ENCODE data around the gene TMX4. TPM values are rescaled to one million over a fixed set of nuclear protein-coding genes. Genes with fewer than 3 reads are reported as not detected.
"Not testable (repeated sequence)": the region's sequence is repeated elsewhere in the genome, so short reads cannot be mapped to it uniquely, and the experiment has no call there.

Gene TMX4
- total RNA-seq, 1 experiment from 2014 or later = 7.1 TPM

DNA sequence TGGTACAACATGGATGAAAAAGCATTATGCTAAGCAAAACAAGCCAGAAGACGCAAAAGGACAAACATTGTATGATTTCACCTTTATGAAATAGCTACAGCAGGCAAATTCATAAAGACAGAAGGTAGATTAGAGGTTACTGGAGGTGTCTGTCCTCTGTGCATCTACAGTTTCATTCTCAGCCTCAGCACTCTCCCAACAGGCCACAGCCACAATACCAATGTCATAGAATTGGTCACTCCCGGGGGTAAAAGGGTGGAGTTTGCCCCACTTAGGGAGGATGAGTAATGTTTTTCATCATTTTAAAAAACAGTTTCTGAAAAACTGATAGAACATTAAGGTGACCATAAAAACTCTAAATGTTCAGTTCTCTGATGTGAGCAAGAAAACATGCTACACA, 17.2 kb upstream of the TMX4 start:
- Histone ChIP-seq H3K27me3 (ENCODE audit: control insufficient read depth, insufficient read depth, low read length) (no peaks in the 10 kb centered on the region), H3K36me3 (replicated peaks; ENCODE audit: control insufficient read depth, insufficient read depth, low read length) (no peaks in the 10 kb centered on the region), H3K4me3 (ENCODE audit: insufficient read depth, low read depth, low read length) (no peak overlapping the region)
- no peak for DNase-seq

DNA sequence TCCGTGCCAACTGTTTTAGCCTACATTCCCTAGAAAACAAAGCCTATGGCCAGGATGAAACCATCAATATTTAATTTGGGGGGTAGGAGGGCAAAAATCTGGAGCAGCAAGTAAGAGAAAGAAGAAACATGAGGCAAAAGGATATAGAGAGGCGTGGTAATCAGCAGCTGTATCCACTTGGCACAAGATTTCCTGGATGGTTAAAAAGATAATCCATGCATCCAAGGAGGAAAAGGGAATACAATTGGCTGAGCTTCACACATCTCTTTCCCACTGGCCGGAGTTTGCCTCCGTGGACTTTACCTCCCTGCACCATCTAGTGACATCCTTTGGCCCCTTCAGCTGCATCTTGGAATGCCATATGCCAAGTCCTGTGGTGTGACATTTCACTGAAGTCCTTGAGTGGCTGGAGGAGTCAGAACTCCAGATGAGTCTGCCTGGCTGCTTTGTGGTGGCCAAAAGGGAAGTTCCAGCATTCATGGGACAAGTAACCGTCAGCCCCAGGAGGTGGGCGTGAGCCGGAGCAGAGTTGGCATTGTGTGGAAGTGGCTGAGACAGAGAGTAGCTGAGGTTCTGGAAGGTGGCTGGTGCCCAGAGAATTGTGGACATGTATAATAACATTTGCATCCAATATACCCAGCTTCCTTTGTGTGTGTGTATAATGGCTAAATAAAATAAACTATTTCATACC, 13.7 kb upstream of the TMX4 start:
- no peak for DNase-seq
- Histone ChIP-seq H3K36me3 (replicated peaks; ENCODE audit: control insufficient read depth, insufficient read depth, low read length) (no peaks in the 10 kb centered on the region), H3K4me3 (ENCODE audit: insufficient read depth, low read depth, low read length) (no peak overlapping the region), H3K27me3 (ENCODE audit: control insufficient read depth, insufficient read depth, low read length) (no peaks in the 10 kb centered on the region)

GRCh38 chr20:8032499-8032898, 12.9 kb upstream of the TMX4 start:
- H3K4me3 ChIP-seq (ENCODE audit: insufficient read depth, low read depth, low read length) = no peak overlapping the region
- DNase-seq = no peak
- no peaks in the 10 kb centered on the region for H3K27me3 ChIP-seq (ENCODE audit: control insufficient read depth, insufficient read depth, low read length)

DNA sequence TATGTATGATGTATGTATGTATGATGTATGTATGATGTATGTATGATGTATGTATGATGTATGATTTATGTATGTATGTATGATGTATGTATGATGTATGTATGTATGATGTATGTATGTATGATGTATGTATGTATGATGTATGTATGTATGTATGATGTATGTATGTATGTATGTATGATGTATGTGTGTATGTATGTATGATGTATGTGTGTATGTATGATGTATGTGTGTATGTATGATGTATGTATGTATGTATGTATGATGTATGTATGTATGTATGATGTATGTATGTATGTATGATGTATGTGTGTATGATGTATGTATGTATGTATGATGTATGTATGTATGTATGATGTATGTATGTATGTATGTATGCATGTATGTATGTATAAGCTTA, 12.0 kb upstream of the TMX4 start:
- DNase-seq; H3K4me3 ChIP-seq (ENCODE audit: insufficient read depth, low read depth, low read length); H3K27me3 ChIP-seq (ENCODE audit: control insufficient read depth, insufficient read depth, low read length); H3K36me3 ChIP-seq (replicated peaks; ENCODE audit: control insufficient read depth, insufficient read depth, low read length): not testable (repeated sequence)

More at GRCh38 chr20:8032499-8032898, 12.9 kb upstream of the TMX4 start:
- no peaks in the 10 kb centered on the region for H3K36me3 ChIP-seq (replicated peaks; ENCODE audit: control insufficient read depth, insufficient read depth, low read length)

DNA sequence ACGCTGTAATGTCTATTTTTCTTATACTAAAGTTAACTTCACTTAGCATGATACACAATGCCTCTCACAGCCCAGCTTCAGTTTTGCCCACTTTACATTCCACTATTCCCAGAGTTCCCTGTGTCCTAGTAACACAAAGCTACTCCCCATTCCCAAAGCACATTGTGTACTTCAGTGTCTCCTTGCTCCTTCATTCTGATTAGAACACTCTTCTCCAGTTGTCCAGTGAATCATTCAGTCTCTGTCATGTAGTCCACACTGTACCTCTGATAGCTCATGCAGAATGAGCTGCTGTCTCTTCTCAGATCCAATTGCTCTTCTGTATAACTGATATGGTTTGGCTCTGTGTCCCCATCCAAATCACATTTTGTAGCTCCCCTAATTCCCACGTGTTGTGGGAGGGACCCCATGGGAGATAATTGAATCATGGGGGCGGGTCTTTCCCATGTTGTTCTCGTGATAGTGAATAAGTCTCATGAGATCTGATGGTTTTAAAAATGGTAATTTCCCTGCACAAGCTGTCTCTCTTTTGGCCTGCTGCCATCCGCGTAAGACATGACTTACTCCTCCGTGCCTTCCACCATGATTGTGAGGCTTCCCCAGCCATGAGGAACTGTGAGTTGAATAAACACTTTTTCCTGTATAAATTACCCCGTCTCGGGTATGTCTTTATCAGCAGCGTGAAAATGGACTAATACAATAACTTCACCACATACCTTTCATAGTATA, 2.1 kb upstream of the TMX4 start:
- no peak for DNase-seq
- no peaks in the 10 kb centered on the region; the same call in 1 of the 2 replicates for H3K27me3 ChIP-seq (ENCODE audit: control insufficient read depth, insufficient read depth, low read length)
- no peaks in the 10 kb centered on the region for H3K36me3 ChIP-seq (replicated peaks; ENCODE audit: control insufficient read depth, insufficient read depth, low read length)
- H3K4me3 ChIP-seq (ENCODE audit: insufficient read depth, low read depth, low read length) = no peak overlapping the region

DNA sequence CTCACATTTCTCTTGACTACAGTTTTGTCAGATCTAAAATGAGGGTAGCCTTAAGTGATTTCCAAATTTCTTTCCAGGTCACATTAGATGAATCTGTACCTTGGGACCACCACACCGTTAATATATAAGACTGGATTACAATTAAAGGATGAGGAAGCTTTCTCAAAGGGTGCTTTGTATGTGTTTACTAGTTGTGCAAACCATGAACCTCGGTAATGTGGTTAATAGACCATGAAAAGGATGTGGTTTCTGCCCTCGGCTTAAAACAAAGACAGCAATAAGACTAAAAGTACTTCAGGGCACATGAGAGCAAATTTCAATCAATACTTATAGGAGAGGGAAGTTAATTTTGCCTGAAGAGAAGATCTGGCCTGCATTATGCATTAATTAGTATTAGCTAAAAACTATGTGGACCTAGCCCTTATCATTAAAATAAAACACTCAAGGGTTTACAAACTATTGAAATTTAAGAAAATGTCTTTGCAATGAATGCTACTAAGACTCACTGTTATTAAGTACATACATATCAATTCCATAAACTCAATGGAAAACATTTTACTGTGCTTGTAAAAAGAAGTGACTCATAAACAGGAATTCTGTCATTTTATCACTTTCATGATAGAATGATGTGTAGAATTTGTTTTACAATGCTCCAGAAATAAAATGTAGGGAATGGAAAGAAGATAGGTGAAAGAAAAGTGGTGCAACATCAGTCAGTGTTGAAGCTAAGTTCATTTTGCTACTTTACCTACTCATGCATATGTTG, 936 bp upstream of the TMX4 start:
- no peak overlapping the region for H3K4me3 ChIP-seq (ENCODE audit: insufficient read depth, low read depth, low read length)
- H3K27me3 ChIP-seq (ENCODE audit: control insufficient read depth, insufficient read depth, low read length) = no peaks in the 10 kb centered on the region; the same call in 1 of the 2 replicates
- no peak for DNase-seq
- no peaks in the 10 kb centered on the region for H3K36me3 ChIP-seq (replicated peaks; ENCODE audit: control insufficient read depth, insufficient read depth, low read length)

DNA sequence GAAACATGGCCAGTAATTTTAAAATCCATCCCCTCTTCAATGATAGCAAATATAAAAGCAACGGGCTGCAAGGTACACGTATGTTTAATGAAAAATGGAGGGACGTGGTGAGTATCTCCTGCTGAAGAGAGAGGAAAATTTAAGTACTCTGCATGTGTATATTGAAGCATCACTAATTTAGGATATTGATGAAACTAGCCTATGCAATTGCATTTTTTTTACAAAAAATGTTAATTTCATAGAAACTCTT, 362 bp upstream of the TMX4 start:
- DNase-seq = no peak

DNA sequence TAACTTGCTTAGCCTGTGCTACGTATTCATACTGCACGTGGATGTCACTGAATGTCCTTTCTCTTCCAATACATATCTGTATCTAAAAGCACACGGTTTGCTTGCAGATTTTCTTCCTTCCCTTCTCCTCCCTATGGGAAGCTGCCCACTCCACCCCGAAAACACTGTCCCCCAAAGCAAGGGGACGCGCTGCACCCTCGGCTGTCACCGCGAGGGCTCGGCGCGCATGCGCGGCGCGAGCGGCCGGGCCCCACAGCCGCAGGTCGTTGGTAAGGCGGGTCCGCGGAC, 659 bp downstream of the TMX4 start:
- Histone ChIP-seq H3K27me3 (ENCODE audit: control insufficient read depth, insufficient read depth, low read length) (no peaks in the 10 kb centered on the region; the same call in 1 of the 2 replicates), H3K36me3 (replicated peaks; ENCODE audit: control insufficient read depth, insufficient read depth, low read length) (no peaks in the 10 kb centered on the region), H3K4me3 (ENCODE audit: insufficient read depth, low read depth, low read length) (peak overlapping the region; percentile 88)
- peak; percentile 87 for DNase-seq

More for the DNA sequence above, 362 bp upstream of the TMX4 start:
- Histone ChIP-seq H3K27me3 (ENCODE audit: control insufficient read depth, insufficient read depth, low read length) (no peaks in the 10 kb centered on the region; the same call in 1 of the 2 replicates), H3K4me3 (ENCODE audit: insufficient read depth, low read depth, low read length) (peak overlapping the region; percentile 88), H3K36me3 (replicated peaks; ENCODE audit: control insufficient read depth, insufficient read depth, low read length) (no peaks in the 10 kb centered on the region)

DNA sequence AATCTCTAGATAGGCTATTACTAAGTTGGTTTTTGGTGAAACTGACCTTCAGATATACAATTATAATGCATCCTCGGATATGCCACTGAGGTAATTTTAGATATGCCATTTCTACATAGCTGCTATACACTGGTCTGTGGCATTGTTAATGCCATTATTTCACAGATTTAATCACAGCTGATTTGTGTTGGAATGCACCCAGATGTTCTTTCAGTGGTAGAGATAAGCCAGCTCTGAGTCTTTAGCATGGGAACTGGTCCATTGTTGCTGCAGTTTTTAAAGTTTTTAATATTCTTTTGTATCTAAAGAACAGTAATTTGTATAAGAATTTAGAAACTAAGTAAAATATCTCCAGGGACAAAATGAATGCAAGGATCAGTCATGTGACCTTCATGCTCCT, 6.8 kb downstream of the TMX4 start:
- H3K36me3 ChIP-seq (replicated peaks; ENCODE audit: control insufficient read depth, insufficient read depth, low read length) = no peaks in the 10 kb centered on the region

DNA sequence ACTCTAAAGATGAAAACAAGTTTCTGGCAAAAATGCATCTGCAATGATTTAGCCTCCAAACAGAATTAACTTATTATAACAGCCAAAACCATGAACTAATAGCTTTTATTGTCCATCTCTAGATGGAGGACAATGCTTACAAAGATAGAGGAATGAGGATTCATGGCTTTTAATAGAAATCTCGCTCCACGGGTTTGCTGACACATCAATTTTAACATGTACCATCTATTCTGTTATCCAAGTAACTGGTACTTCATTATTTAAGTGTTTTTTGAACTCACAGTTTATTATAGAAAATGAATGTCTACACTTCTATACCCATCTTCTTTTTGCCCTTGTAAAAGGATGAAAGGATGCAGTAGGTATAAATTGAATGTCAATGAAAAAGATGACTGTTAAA, 10.8 kb downstream of the TMX4 start:
- no peak for DNase-seq
- no peaks in the 10 kb centered on the region for H3K27me3 ChIP-seq (ENCODE audit: control insufficient read depth, insufficient read depth, low read length)
- H3K4me3 ChIP-seq (ENCODE audit: insufficient read depth, low read depth, low read length) = no peak overlapping the region
- H3K36me3 ChIP-seq (replicated peaks; ENCODE audit: control insufficient read depth, insufficient read depth, low read length) = no peaks in the 10 kb centered on the region

More for the DNA sequence above, 6.8 kb downstream of the TMX4 start:
- no peaks in the 10 kb centered on the region for H3K27me3 ChIP-seq (ENCODE audit: control insufficient read depth, insufficient read depth, low read length)
- H3K4me3 ChIP-seq (ENCODE audit: insufficient read depth, low read depth, low read length) = no peak overlapping the region
- DNase-seq = no peak

DNA sequence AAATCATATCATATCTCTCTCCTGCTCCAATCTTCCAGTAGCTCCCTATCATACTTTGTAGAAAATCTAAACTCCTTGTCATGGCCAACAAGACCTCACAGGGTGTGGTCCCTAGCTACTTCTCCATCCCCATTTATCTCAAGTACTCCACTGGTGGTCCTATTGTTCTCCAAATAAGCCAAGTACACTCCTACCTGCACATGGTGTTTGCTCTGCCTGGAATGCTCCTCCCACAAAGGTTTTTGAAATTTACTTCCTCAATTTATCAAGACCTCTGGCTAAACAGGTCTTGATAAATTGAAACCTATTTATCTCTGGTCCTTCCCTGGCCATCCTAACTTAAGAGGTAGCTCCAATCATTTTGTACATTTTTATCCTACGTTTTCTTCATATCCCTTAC, 12.1 kb downstream of the TMX4 start:
- no peaks in the 10 kb centered on the region for H3K27me3 ChIP-seq (ENCODE audit: control insufficient read depth, insufficient read depth, low read length)

GRCh38 chr20:8005575-8006366, 13.8 kb downstream of the TMX4 start:
- H3K4me3 ChIP-seq (ENCODE audit: insufficient read depth, low read depth, low read length) = no peak overlapping the region
- H3K36me3 ChIP-seq (replicated peaks; ENCODE audit: control insufficient read depth, insufficient read depth, low read length) = no peaks in the 10 kb centered on the region
- DNase-seq = no peak
- no peaks in the 10 kb centered on the region for H3K27me3 ChIP-seq (ENCODE audit: control insufficient read depth, insufficient read depth, low read length)

More for the DNA sequence above, 12.1 kb downstream of the TMX4 start:
- no peak overlapping the region for H3K4me3 ChIP-seq (ENCODE audit: insufficient read depth, low read depth, low read length)
- DNase-seq = no peak
- H3K36me3 ChIP-seq (replicated peaks; ENCODE audit: control insufficient read depth, insufficient read depth, low read length) = no peaks in the 10 kb centered on the region

GRCh38 chr20:8005033-8005432, 14.5 kb downstream of the TMX4 start:
- Histone ChIP-seq H3K27me3 (ENCODE audit: control insufficient read depth, insufficient read depth, low read length) (no peaks in the 10 kb centered on the region), H3K36me3 (replicated peaks; ENCODE audit: control insufficient read depth, insufficient read depth, low read length) (no peaks in the 10 kb centered on the region), H3K4me3 (ENCODE audit: insufficient read depth, low read depth, low read length) (no peak overlapping the region)
- no peak for DNase-seq

GRCh38 chr20:8002056-8002455, 17.5 kb downstream of the TMX4 start:
- H3K36me3 ChIP-seq (replicated peaks; ENCODE audit: control insufficient read depth, insufficient read depth, low read length) = peaks cover 1% of the 10 kb centered on the region; the same call in 1 of the 2 replicates
- no peaks in the 10 kb centered on the region for H3K27me3 ChIP-seq (ENCODE audit: control insufficient read depth, insufficient read depth, low read length)
- DNase-seq = no peak
- no peak overlapping the region for H3K4me3 ChIP-seq (ENCODE audit: insufficient read depth, low read depth, low read length)
